SU-DHL-6 (cell line): ENCODE results near the gene ZNF662.

Source experiments
- H2AFZ ChIP-seq: fragments of 200-600 bp; sonication (generic); 2 replicates; pipeline ENCODE4 v1.6.1; 2014; ENCODE audit warnings: low read depth, mild to moderate bottlenecking, moderate library complexity, mixed read lengths, antibody characterized with exemption, low read length; ENCODE audit not compliant: severe bottlenecking
- H3F3A ChIP-seq: fragments of 200-600 bp; shearing (Covaris generic); 2 replicates; pipeline ENCODE4 v1.6.0; 2016; ENCODE audit warnings: antibody characterized with exemption, mild to moderate bottlenecking; ENCODE audit not compliant: insufficient read depth
- H3K27ac ChIP-seq: fragments of 200-600 bp; sonication (generic); 2 replicates; pipeline ENCODE4 v1.5.1; 2016; ENCODE audit warnings: low read depth, mild to moderate bottlenecking, low read length, moderate library complexity, mixed read lengths
- H3K27me3 ChIP-seq: fragments of 200-600 bp; sonication (generic), shearing (Covaris generic); 2 replicates; pipeline ENCODE4 v1.6.0; 2014; ENCODE audit warnings: mild to moderate bottlenecking, low read length
- H3K36me3 ChIP-seq: fragments of 200-600 bp; sonication (generic); 2 replicates; pipeline ENCODE4 v1.6.1; 2014; ENCODE audit warnings: mild to moderate bottlenecking, low read length, mixed read lengths
- H3K4me2 ChIP-seq: fragments of 300-600, 200-600 bp; shearing (Covaris generic), sonication (generic); 2 replicates; pipeline ENCODE4 v1.6.0; 2014; ENCODE audit warnings: low read length, low read depth, mild to moderate bottlenecking; ENCODE audit not compliant: poor library complexity, severe bottlenecking
- H3K4me3 ChIP-seq: fragments of 200-600 bp; sonication (generic); 2 replicates; pipeline ENCODE4 v1.5.1; 2014; ENCODE audit warnings: antibody characterized with exemption, low read length, mild to moderate bottlenecking, mixed read lengths; ENCODE audit not compliant: insufficient read depth, poor library complexity, severe bottlenecking
- H3K79me2 ChIP-seq: fragments of 200-600 bp; sonication (generic); 2 replicates; pipeline ENCODE4 v1.6.1; 2014; ENCODE audit warnings: mild to moderate bottlenecking, low read length, moderate library complexity; ENCODE audit not compliant: insufficient read depth
- H3K9ac ChIP-seq: fragments of 200-600 bp; sonication (generic); 2 replicates; pipeline ENCODE4 v1.7.0; 2014; ENCODE audit warnings: mild to moderate bottlenecking, low read length
- H3K9me2 ChIP-seq: fragments of 200-600 bp; sonication (generic); replicated peaks from 2 replicates; pipeline ENCODE4 v1.6.1; 2014; ENCODE audit warnings: low read length; ENCODE audit not compliant: insufficient read depth
- H3K9me3 ChIP-seq: fragments of 200-600 bp; sonication (generic); 2 replicates; pipeline ENCODE4 v1.6.1; 2014; ENCODE audit warnings: low read length, mixed read lengths; ENCODE audit not compliant: insufficient read depth
- H4K20me1 ChIP-seq: fragments of 200-600 bp; sonication (generic); 2 replicates; pipeline ENCODE4 v1.6.1; 2014; ENCODE audit warnings: low read depth, mild to moderate bottlenecking, antibody characterized with exemption, low read length, moderate library complexity, mixed read lengths
- CTCF ChIP-seq: fragments of 200-600 bp; sonication (generic); IDR thresholded peaks from one replicate; pipeline ENCODE4 v1.5.1; 2017; ENCODE audit warnings: antibody characterized with exemption, mild to moderate bottlenecking, low read length, moderate library complexity; ENCODE audit not compliant: insufficient read depth, poor library complexity, severe bottlenecking
- EZH2phosphoT487 ChIP-seq: fragments of 200-600 bp; sonication (generic), shearing (Covaris generic); conservative IDR thresholded peaks from 2 replicates; pipeline ENCODE4 v1.6.1; 2018; ENCODE audit warnings: mild to moderate bottlenecking, antibody characterized with exemption, low read length, moderate library complexity, mixed read lengths

ZNF662 gene

GRCh38 chr3:42961633-42962032, 55.7 kb downstream of the ZNF662 start:
- Histone ChIP-seq H3F3A (no peaks in the 10 kb centered on the region), H3K9me2 (no peaks in the 10 kb centered on the region), H3K9ac (no peak overlapping the region), H3K4me3 (no peak overlapping the region), H2AFZ (no peak overlapping the region), H3K27me3 (no peaks in the 10 kb centered on the region), H3K4me2 (no peak overlapping the region), H3K9me3 (no peaks in the 10 kb centered on the region), H4K20me1 (no peaks in the 10 kb centered on the region), H3K79me2 (no peaks in the 10 kb centered on the region), H3K36me3 (no peaks in the 10 kb centered on the region), H3K27ac (no peak overlapping the region)
- no peak for TF ChIP-seq EZH2phosphoT487
- TF ChIP-seq CTCF, result peak; percentile 22

- Histone ChIP-seq H3K4me2 (no peak overlapping the region), H3K27ac (no peak overlapping the region), H3K79me2 (no peaks in the 10 kb centered on the region), H3K9me2 (no peaks in the 10 kb centered on the region), H3K9me3 (no peaks in the 10 kb centered on the region), H3K36me3 (no peaks in the 10 kb centered on the region), H3K27me3 (no peaks in the 10 kb centered on the region), H3K4me3 (no peak overlapping the region), H3K9ac (no peak overlapping the region), H3F3A (no peaks in the 10 kb centered on the region), H4K20me1 (no peaks in the 10 kb centered on the region), H2AFZ (no peak overlapping the region)
- no peak for TF ChIP-seq EZH2phosphoT487
- no peak for TF ChIP-seq CTCF
Measured at GRCh38 chr3:42963269-42963668, 57.3 kb downstream of the ZNF662 start.

GRCh38 chr3:42964266-42964665, 58.3 kb downstream of the ZNF662 start:
- no peak overlapping the region for H2AFZ ChIP-seq
- no peaks in the 10 kb centered on the region for H3K9me3 ChIP-seq
- no peak overlapping the region for H3K4me2 ChIP-seq
- no peak for TF ChIP-seq CTCF
- H3K9ac ChIP-seq, result no peak overlapping the region
- no peaks in the 10 kb centered on the region for H3K9me2 ChIP-seq
- H4K20me1 ChIP-seq, result no peaks in the 10 kb centered on the region
- H3F3A ChIP-seq, result no peaks in the 10 kb centered on the region
- H3K27ac ChIP-seq, result no peak overlapping the region
- H3K79me2 ChIP-seq, result no peaks in the 10 kb centered on the region
- no peaks in the 10 kb centered on the region for H3K36me3 ChIP-seq
- no peaks in the 10 kb centered on the region for H3K27me3 ChIP-seq
- no peak overlapping the region for H3K4me3 ChIP-seq
